NCI-H1105 (cell line): ENCODE data around the gene FBXL14.
A peak's percentile ranks its signal among the peaks of the same experiment; 100 is the strongest.

Experiments
- DNase-seq: peaks from one replicate; lab custom pipeline; 2025; lab: John Stamatoyannopoulos, UW

Gene FBXL14

GRCh38 chr12:1593174-1594005 lies 991 bp downstream of the FBXL14 start:
- peak; percentile 45 for DNase-seq

GRCh38 chr12:1592444-1593173 lies 1.8 kb downstream of the FBXL14 start:
- DNase-seq: peak; percentile 43

- no peak for DNase-seq
Observed at GRCh38 chr12:1591543-1591942, 2.8 kb downstream of the FBXL14 start.

GRCh38 chr12:1591034-1591433 lies 3.3 kb downstream of the FBXL14 start:
- DNase-seq: no peak

GRCh38 chr12:1590221-1590979 lies 4.0 kb downstream of the FBXL14 start:
- DNase-seq: no peak

- DNase-seq: no peak
Observed at GRCh38 chr12:1588575-1588947, 5.8 kb downstream of the FBXL14 start.

GRCh38 chr12:1587927-1588574 lies 6.3 kb downstream of the FBXL14 start:
- no peak for DNase-seq

- no peak for DNase-seq
Observed at GRCh38 chr12:1584326-1584725, 10.1 kb downstream of the FBXL14 start.

- DNase-seq: peak; percentile 76
Observed at GRCh38 chr12:1583421-1584078, 10.8 kb downstream of the FBXL14 start.

- no peak for DNase-seq
Observed at GRCh38 chr12:1582709-1583050, 11.7 kb downstream of the FBXL14 start.

GRCh38 chr12:1581973-1582708 lies 12.2 kb downstream of the FBXL14 start:
- no peak for DNase-seq

- DNase-seq: no peak
Observed at GRCh38 chr12:1580526-1580925, 13.9 kb downstream of the FBXL14 start.

- no peak for DNase-seq
Observed at GRCh38 chr12:1579651-1580435, 14.5 kb downstream of the FBXL14 start.

- DNase-seq: no peak
Observed at GRCh38 chr12:1576410-1577241, 17.8 kb downstream of the FBXL14 start.

GRCh38 chr12:1575408-1576401 lies 18.7 kb downstream of the FBXL14 start:
- DNase-seq: no peak

GRCh38 chr12:1574865-1575259 lies 19.5 kb downstream of the FBXL14 start:
- no peak for DNase-seq

GRCh38 chr12:1573960-1574864 lies 20.2 kb downstream of the FBXL14 start:
- DNase-seq: no peak
